NCI-H345 (cell line): ENCODE results near the gene ATP2B2.

Experiments
- DNase-seq: peaks from one replicate; lab custom pipeline; 2025; lab: John Stamatoyannopoulos, UW

The ATP2B2 gene

GRCh38 chr3:10278501-10278900 lies 226.9 kb downstream of the ATP2B2 start:
- DNase-seq = no peak

GRCh38 chr3:10277115-10277625 lies 228.2 kb downstream of the ATP2B2 start:
- DNase-seq = no peak

- DNase-seq = no peak
These were observed 230.8 kb downstream of the ATP2B2 start for GRCh38 chr3:10274601-10275000.
